ENCODE measurements around the gene ACBD4. TPM values are rescaled to one million over a fixed set of nuclear protein-coding genes. Genes with fewer than 3 reads are reported as not detected.
A peak's percentile ranks its signal among the peaks of the same experiment; 100 is the strongest.

Gene ACBD4
- total and polyA plus RNA-seq, 2 of the 4 experiments (the other 2 are of a cell fraction): 2.3 to 5.7 TPM

DNA sequence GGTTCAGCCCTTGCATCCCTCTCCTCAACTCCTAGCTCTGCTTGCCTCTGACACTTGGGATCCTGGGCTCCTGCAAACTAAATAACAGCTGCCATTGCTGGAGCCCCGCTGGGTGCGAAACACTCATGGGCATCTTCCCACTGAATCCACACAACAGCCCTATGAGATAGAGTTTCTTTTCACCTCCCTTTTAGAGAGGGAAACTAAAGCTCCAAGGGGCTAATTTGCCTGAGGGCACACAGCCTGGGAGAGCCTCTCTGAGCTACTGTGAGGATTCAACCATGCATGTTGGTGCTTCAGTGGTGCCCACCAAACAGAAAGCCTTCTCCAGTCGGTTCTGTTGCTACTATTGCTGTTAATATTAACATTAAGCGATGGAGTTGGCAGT lies 4.0 kb downstream of the ACBD4 start:
- TF ChIP-seq FOS (IDR thresholded peaks at IDR 0.05; ENCODE audit: low read depth, low read length) (no peak), RAD21 (IDR thresholded peaks at IDR 0.05; ENCODE audit: low read length) (no peak), SMC3 (IDR thresholded peaks at IDR 0.05; ENCODE audit: low read depth, low read length) (no peak), RFX5 (IDR thresholded peaks at IDR 0.05; ENCODE audit: low read depth, low read length) (no peak), CHD1 (IDR thresholded peaks at IDR 0.05; ENCODE audit: low read depth, low read length) (no peak), NFE2L2 (IDR thresholded peaks at IDR 0.05; ENCODE audit: low read depth, low read length) (no peak), MAFK (IDR thresholded peaks at IDR 0.05; ENCODE audit: low read depth, low read length) (no peak), POLR2A (IDR thresholded peaks at IDR 0.05; ENCODE audit: low read depth, low read length) (no peak), MXI1 (IDR thresholded peaks at IDR 0.05; ENCODE audit: borderline replicate concordance, low read depth, low read length) (no peak), RCOR1 (IDR thresholded peaks at IDR 0.05; ENCODE audit: insufficient replicate concordance, low read length) (no peak), BHLHE40 (IDR thresholded peaks at IDR 0.05; ENCODE audit: low read depth, low read length) (no peak), MAZ (IDR thresholded peaks at IDR 0.05; ENCODE audit: borderline replicate concordance, low read depth, low read length) (no peak), CEBPB (IDR thresholded peaks at IDR 0.05; ENCODE audit: low read depth, low read length) (no peak)
- TF ChIP-seq, protein P1, sequence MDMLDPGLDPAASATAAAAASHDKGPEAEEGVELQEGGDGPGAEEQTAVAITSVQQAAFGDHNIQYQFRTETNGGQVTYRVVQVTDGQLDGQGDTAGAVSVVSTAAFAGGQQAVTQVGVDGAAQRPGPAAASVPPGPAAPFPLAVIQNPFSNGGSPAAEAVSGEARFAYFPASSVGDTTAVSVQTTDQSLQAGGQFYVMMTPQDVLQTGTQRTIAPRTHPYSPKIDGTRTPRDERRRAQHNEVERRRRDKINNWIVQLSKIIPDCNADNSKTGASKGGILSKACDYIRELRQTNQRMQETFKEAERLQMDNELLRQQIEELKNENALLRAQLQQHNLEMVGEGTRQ (IDR thresholded peaks at IDR 0.05; ENCODE audit: low read depth, low read length): no peak
- TF ChIP-seq, protein P2, sequence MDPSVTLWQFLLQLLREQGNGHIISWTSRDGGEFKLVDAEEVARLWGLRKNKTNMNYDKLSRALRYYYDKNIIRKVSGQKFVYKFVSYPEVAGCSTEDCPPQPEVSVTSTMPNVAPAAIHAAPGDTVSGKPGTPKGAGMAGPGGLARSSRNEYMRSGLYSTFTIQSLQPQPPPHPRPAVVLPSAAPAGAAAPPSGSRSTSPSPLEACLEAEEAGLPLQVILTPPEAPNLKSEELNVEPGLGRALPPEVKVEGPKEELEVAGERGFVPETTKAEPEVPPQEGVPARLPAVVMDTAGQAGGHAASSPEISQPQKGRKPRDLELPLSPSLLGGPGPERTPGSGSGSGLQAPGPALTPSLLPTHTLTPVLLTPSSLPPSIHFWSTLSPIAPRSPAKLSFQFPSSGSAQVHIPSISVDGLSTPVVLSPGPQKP (IDR thresholded peaks at IDR 0.05; ENCODE audit: borderline replicate concordance, low read depth, low read length): no peak
- TF ChIP-seq, protein P3, sequence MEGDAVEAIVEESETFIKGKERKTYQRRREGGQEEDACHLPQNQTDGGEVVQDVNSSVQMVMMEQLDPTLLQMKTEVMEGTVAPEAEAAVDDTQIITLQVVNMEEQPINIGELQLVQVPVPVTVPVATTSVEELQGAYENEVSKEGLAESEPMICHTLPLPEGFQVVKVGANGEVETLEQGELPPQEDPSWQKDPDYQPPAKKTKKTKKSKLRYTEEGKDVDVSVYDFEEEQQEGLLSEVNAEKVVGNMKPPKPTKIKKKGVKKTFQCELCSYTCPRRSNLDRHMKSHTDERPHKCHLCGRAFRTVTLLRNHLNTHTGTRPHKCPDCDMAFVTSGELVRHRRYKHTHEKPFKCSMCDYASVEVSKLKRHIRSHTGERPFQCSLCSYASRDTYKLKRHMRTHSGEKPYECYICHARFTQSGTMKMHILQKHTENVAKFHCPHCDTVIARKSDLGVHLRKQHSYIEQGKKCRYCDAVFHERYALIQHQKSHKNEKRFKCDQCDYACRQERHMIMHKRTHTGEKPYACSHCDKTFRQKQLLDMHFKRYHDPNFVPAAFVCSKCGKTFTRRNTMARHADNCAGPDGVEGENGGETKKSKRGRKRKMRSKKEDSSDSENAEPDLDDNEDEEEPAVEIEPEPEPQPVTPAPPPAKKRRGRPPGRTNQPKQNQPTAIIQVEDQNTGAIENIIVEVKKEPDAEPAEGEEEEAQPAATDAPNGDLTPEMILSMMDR (conservative IDR thresholded peaks at IDR 0.05; ENCODE audit: low read depth, low read length): no peak
- no peaks in the 10 kb centered on the region for H3K27me3 ChIP-seq (ENCODE audit: control insufficient read depth, insufficient read depth, low read length)
- H4K5ac ChIP-seq (ENCODE audit: low read depth, low read length): no peak overlapping the region
- H3K9ac ChIP-seq (ENCODE audit: low read depth, low read length): no peak overlapping the region
- H3K9me1 ChIP-seq (ENCODE audit: insufficient read depth, low read length): peaks cover 6% of the 10 kb centered on the region
- ChIA-PET POLR2A (ENCODE audit: unreplicated experiment) (no interaction called here), CTCF (interaction anchor here (1.2 kb wide), 1 partner anchor 58 kb away, joined by 7 read pairs; no protein-coding TSS in a partner anchor)
- intact Hi-C loops (cut with micrococcal nuclease): no loop called here
- H4K20me1 ChIP-seq (ENCODE audit: insufficient read depth, low read length): no peaks in the 10 kb centered on the region
- H3K23ac ChIP-seq (ENCODE audit: low read depth, low read length): no peak overlapping the region
- no peak overlapping the region for H3K4ac ChIP-seq (ENCODE audit: low read depth, low read length)
- H3K27ac ChIP-seq (ENCODE audit: insufficient read depth, low read length): no peak overlapping the region
- no peak overlapping the region for H3K4me3 ChIP-seq (ENCODE audit: insufficient read depth, low read depth, low read length)
- no peak overlapping the region for H4K91ac ChIP-seq (ENCODE audit: insufficient read depth, low read depth, low read length)
- no peak overlapping the region for H4K8ac ChIP-seq (ENCODE audit: low read depth in 2 of 2, low read length in 2 of 2)
- no peaks in the 10 kb centered on the region for H3K9me3 ChIP-seq (ENCODE audit: control insufficient read depth, insufficient read depth, low read length)
- dilution Hi-C loops (cut with HindIII; ENCODE audit: low sequenced_read_pairs, unreplicated experiment): no loop called here
- H3K4me2 ChIP-seq (ENCODE audit: low read depth, low read length): no peak overlapping the region
- no peak for ATAC-seq (ENCODE audit: low read depth)
- H2BK120ac ChIP-seq (ENCODE audit: low read depth, low read length): no peak overlapping the region
- no peak overlapping the region for H2AK5ac ChIP-seq (ENCODE audit: low read depth, low read length)
- no peak overlapping the region for H3K18ac ChIP-seq (ENCODE audit: low read depth, low read length)
- H3K4me1 ChIP-seq (ENCODE audit: control insufficient read depth, insufficient read depth, low read length): peaks cover 16% of the 10 kb centered on the region
- H3K14ac ChIP-seq (replicated peaks; ENCODE audit: low read depth, low read length): no peak overlapping the region
- DNase-seq: no peak
- no peak overlapping the region for H2BK20ac ChIP-seq (ENCODE audit: low read depth, low read length)
- H3K36me3 ChIP-seq (ENCODE audit: control insufficient read depth, insufficient read depth, low read length): peaks cover 2% of the 10 kb centered on the region; the same call in 1 of the 2 replicates
- H2AFZ ChIP-seq (replicated peaks; ENCODE audit: low read length, poor library complexity): no peak overlapping the region
- peaks cover 4 to 7% of the 10 kb centered on the region in 2 experiments; a peak in 3 of 4 replicates for H3K79me1 ChIP-seq (ENCODE audit: low read depth in 1 of 2, low read length in 2 of 2)
- in situ Hi-C loops (cut with MboI; ENCODE audit: low sequenced_read_pairs): loop anchor here (5.0 kb wide), 1 partner anchor 58 kb away; no protein-coding TSS in a partner anchor
- no peak overlapping the region for H2BK15ac ChIP-seq (ENCODE audit: low read depth, low read length)
- no peak overlapping the region for H3K56ac ChIP-seq (ENCODE audit: extremely low read depth, insufficient read depth, low read length)
- WGBS, 2 experiments (ENCODE audit: extremely low coverage in 2 of 2, insufficient read length in 1 of 2): no CpG with 5 or more reads among the region's 4 CpGs
- peak overlapping the region; percentile 9 for H2AK9ac ChIP-seq (replicated peaks; ENCODE audit: low read depth, low read length, poor library complexity)
- no peak overlapping the region for H2BK5ac ChIP-seq (ENCODE audit: low read depth, low read length, poor library complexity, severe bottlenecking)
- BruUV-seq (replicated peaks): no TSS peak

Data from IMR-90 (cell line).